ENCODE results near the gene BGN.

- TF ChIP-seq EZH2 (IDR thresholded peaks at IDR 0.05; ENCODE audit: insufficient read depth, poor library complexity, severe bottlenecking) = no peak
- TF ChIP-seq EZH2phosphoT487 (IDR thresholded peaks at IDR 0.05; ENCODE audit: insufficient read depth, low read depth) = no peak
These were observed 28.9 kb upstream of the BGN start for GRCh38 chrX:153465691-153466380.

All from GM23248 (cell line).